ENCODE results near the gene PLA2G4A.

Gene PLA2G4A

GRCh38 chr1:186977266-186977957, 148.7 kb downstream of the PLA2G4A start:
- no peak for DNase-seq (ENCODE audit: low read depth in 2 of 2)

GRCh38 chr1:186978596-186979556, 150.1 kb downstream of the PLA2G4A start:
- no peak for DNase-seq (ENCODE audit: low read depth in 2 of 2)

- no peak for DNase-seq (ENCODE audit: low read depth in 2 of 2)
These were observed 151.7 kb downstream of the PLA2G4A start for GRCh38 chr1:186980400-186980799.

GRCh38 chr1:186982116-186982515, 153.4 kb downstream of the PLA2G4A start:
- DNase-seq (ENCODE audit: low read depth in 2 of 2) = no peak

- no peak for DNase-seq (ENCODE audit: low read depth in 2 of 2)
These were observed 154.6 kb downstream of the PLA2G4A start for GRCh38 chr1:186983327-186983726.

GRCh38 chr1:186984959-186985358, 156.2 kb downstream of the PLA2G4A start:
- DNase-seq (ENCODE audit: low read depth in 2 of 2) = no peak

- DNase-seq (ENCODE audit: low read depth in 2 of 2) = no peak
These were observed 157.2 kb downstream of the PLA2G4A start for GRCh38 chr1:186985889-186986491.

GRCh38 chr1:186987065-186987464, 158.3 kb downstream of the PLA2G4A start:
- DNase-seq (ENCODE audit: low read depth in 2 of 2) = no peak

GRCh38 chr1:186987769-186988168, 159.0 kb downstream of the PLA2G4A start:
- DNase-seq (ENCODE audit: low read depth in 2 of 2) = no peak

GRCh38 chr1:186993996-186994395, 165.2 kb downstream of the PLA2G4A start:
- DNase-seq (ENCODE audit: low read depth in 2 of 2) = no peak

GRCh38 chr1:186994897-186995296, 166.1 kb downstream of the PLA2G4A start:
- DNase-seq (ENCODE audit: low read depth in 2 of 2) = no peak

- DNase-seq (ENCODE audit: low read depth in 2 of 2) = no peak
These were observed 168.1 kb downstream of the PLA2G4A start for GRCh38 chr1:186996816-186997215.

GRCh38 chr1:186997877-186998276, 169.1 kb downstream of the PLA2G4A start:
- DNase-seq (ENCODE audit: low read depth in 2 of 2) = no peak

GRCh38 chr1:186999506-186999905, 170.8 kb downstream of the PLA2G4A start:
- DNase-seq (ENCODE audit: low read depth in 2 of 2) = no peak

GRCh38 chr1:187001198-187001889, 172.6 kb downstream of the PLA2G4A start:
- DNase-seq (ENCODE audit: low read depth in 2 of 2) = no peak

- no peak for DNase-seq (ENCODE audit: low read depth in 2 of 2)
These were observed 174.6 kb downstream of the PLA2G4A start for GRCh38 chr1:187003353-187003752.

- no peak for DNase-seq (ENCODE audit: low read depth in 2 of 2)
These were observed 178.1 kb downstream of the PLA2G4A start for GRCh38 chr1:187006896-187007295.

GRCh38 chr1:187009320-187009719, 180.6 kb downstream of the PLA2G4A start:
- no peak for DNase-seq (ENCODE audit: low read depth in 2 of 2)

- no peak for DNase-seq (ENCODE audit: low read depth in 2 of 2)
These were observed 182.0 kb downstream of the PLA2G4A start for GRCh38 chr1:187010571-187011309.

GRCh38 chr1:187013582-187014200, 184.9 kb downstream of the PLA2G4A start:
- no peak for DNase-seq (ENCODE audit: low read depth in 2 of 2)

- DNase-seq (ENCODE audit: low read depth in 2 of 2) = no peak
These were observed 189.5 kb downstream of the PLA2G4A start for GRCh38 chr1:187018291-187018690.
